Keratinocyte (primary cell): Measurements from ENCODE around the gene GATAD2B. TPM values are rescaled to one million over a fixed set of nuclear protein-coding genes. Genes with fewer than 3 reads are reported as not detected.

Experiments used
- DNase-seq: peaks from one replicate; pipeline ENCODE4 v3.0.0-alpha.2; 2011; ENCODE audit warnings: low read depth, missing footprints, low spot score
- FAIRE-seq: peaks from 2 replicates; lab custom pipeline; 2011; peaks lifted over from hg19 to GRCh38; lab: Jason Lieb, UNC
- H2AFZ ChIP-seq: 2 replicates; pipeline ENCODE4 v1.6.0; 2012; ENCODE audit warnings: low read length, control low read depth, inconsistent platforms; ENCODE audit not compliant: control insufficient read depth
- H3K27ac ChIP-seq: 2 replicates; pipeline ENCODE4 v1.5.1; 2011; ENCODE audit warnings: low read length; ENCODE audit not compliant: control insufficient read depth, insufficient read depth
- H3K27me3 ChIP-seq: 3 replicates; pipeline ENCODE4 v1.6.0; 2011; ENCODE audit warnings: low read length; ENCODE audit not compliant: control insufficient read depth, insufficient read depth; ENCODE audit errors: extremely low read depth
- H3K36me3 ChIP-seq, 2 experiments: 2 replicates in 1 of 2; 3 replicates in 1 of 2; pipeline ENCODE4 v1.5.1; 2011; ENCODE audit warnings: low read length in 2 of 2, mild to moderate bottlenecking in 1 of 2; ENCODE audit not compliant: control insufficient read depth in 2 of 2, insufficient read depth in 2 of 2; ENCODE audit errors: extremely low read depth in 1 of 2
- H3K4me1 ChIP-seq: 3 replicates; pipeline ENCODE4 v1.5.1; 2011; ENCODE audit warnings: low read length; ENCODE audit not compliant: control insufficient read depth, insufficient read depth; ENCODE audit errors: extremely low read depth
- H3K4me2 ChIP-seq: 3 replicates; pipeline ENCODE4 v1.6.0; 2011; ENCODE audit warnings: low read depth, low read length; ENCODE audit not compliant: control insufficient read depth, insufficient read depth; ENCODE audit errors: extremely low read depth
- H3K4me3 ChIP-seq, 3 experiments: fragments of 200-600 bp in 1 of 3; sonication (generic) in 1 of 3; 2 replicates in 2 of 3; 3 replicates in 1 of 3; pipeline ENCODE4 v1.5.1; 2011 to 2016; ENCODE audit warnings: low read length in 3 of 3, mild to moderate bottlenecking in 3 of 3, control low read depth in 2 of 3, inconsistent platforms in 1 of 3, low read depth in 1 of 3, mixed read lengths in 1 of 3, mixed run types in 1 of 3, moderate library complexity in 1 of 3; ENCODE audit not compliant: control insufficient read depth in 2 of 3, insufficient read depth in 2 of 3; ENCODE audit errors: extremely low read depth in 1 of 3
- H3K79me2 ChIP-seq: 2 replicates; pipeline ENCODE4 v1.6.0; 2012; ENCODE audit warnings: low read length; ENCODE audit not compliant: control insufficient read depth, insufficient read depth
- H3K9ac ChIP-seq: 3 replicates; pipeline ENCODE4 v1.6.0; 2011; ENCODE audit warnings: low read length; ENCODE audit not compliant: control insufficient read depth, insufficient read depth; ENCODE audit errors: extremely low read depth
- H3K9me1 ChIP-seq: 3 replicates; pipeline ENCODE4 v1.6.0; 2011; ENCODE audit warnings: low read length; ENCODE audit not compliant: control insufficient read depth, insufficient read depth; ENCODE audit errors: extremely low read depth
- H3K9me3 ChIP-seq: 2 replicates; pipeline ENCODE4 v1.5.1; 2012; ENCODE audit warnings: low read depth, low read length; ENCODE audit not compliant: control insufficient read depth
- H4K20me1 ChIP-seq: 3 replicates; pipeline ENCODE4 v1.6.0; 2011; ENCODE audit warnings: low read length; ENCODE audit not compliant: control insufficient read depth, insufficient read depth; ENCODE audit errors: extremely low read depth
- EZH2 ChIP-seq: IDR thresholded peaks from one replicate; pipeline ENCODE4 v1.6.1; 2012; ENCODE audit warnings: inconsistent platforms, mild to moderate bottlenecking, low read length, moderate library complexity
- dilution Hi-C: fragments of 300-500 bp; cut with MboI; formaldehyde crosslinking; loops from one replicate; pipeline ENCODE4 v1.7.0; 2020; ENCODE audit warnings: low sequenced_read_pairs; ENCODE audit not compliant: extremely low pct_ligation_motif_present
- polyA plus RNA-seq, 5 experiments: library from polyadenylated mRNA; depleted of rRNA in 3 of 5; stranded (reverse) in 3 of 5; stranded (forward) in 1 of 5; unstranded in 1 of 5; fragments of >200 nt; gene quantifications; 1 replicate in 1 of 5; 2 replicates in 3 of 5; 3 replicates in 1 of 5; pipeline versions ENCODE4 v1.2.1 to v1.2.3, GENCODE V29; 2011 to 2012; ENCODE audit warnings: missing spikeins in 2 of 5, low read depth in 1 of 5, low replicate concordance in 1 of 5
- TF ChIP-seq, protein P1 (sequence below), 3 experiments: IDR thresholded peaks in 1 of 3; conservative IDR thresholded peaks in 1 of 3; optimal IDR thresholded peaks in 1 of 3; 2 replicates in 2 of 3; 3 replicates in 1 of 3; pipeline versions ENCODE3 to v1.5.1; 2011; ENCODE audit warnings: low read length in 3 of 3, mild to moderate bottlenecking in 3 of 3, moderate library complexity in 2 of 3, control low read depth in 1 of 3, inconsistent platforms in 1 of 3; ENCODE audit not compliant: insufficient read depth in 2 of 3; ENCODE audit errors: extremely low read depth in 1 of 3

GATAD2B gene
- polyA plus RNA-seq, 1 donor (not counting 4 experiments of a cell fraction or from before 2014, with no cell fraction given): 6.1 TPM

- Histone ChIP-seq H3K4me2 (no peak overlapping the region), H3K9me3 (no peaks in the 10 kb centered on the region), H3K9ac (no peak overlapping the region), H3K4me1 (peaks cover 16% of the 10 kb centered on the region), H3K4me3 (no peak overlapping the region), H3K9me1 (no peaks in the 10 kb centered on the region), H3K79me2 (no peaks in the 10 kb centered on the region), H3K36me3 (peaks cover 0 to 7% of the 10 kb centered on the region in 2 experiments), H2AFZ (no peak overlapping the region), H4K20me1 (no peaks in the 10 kb centered on the region), H3K27me3 (no peaks in the 10 kb centered on the region), H3K27ac (no peak overlapping the region)
- DNase-seq: no peak
- TF ChIP-seq, protein P1, sequence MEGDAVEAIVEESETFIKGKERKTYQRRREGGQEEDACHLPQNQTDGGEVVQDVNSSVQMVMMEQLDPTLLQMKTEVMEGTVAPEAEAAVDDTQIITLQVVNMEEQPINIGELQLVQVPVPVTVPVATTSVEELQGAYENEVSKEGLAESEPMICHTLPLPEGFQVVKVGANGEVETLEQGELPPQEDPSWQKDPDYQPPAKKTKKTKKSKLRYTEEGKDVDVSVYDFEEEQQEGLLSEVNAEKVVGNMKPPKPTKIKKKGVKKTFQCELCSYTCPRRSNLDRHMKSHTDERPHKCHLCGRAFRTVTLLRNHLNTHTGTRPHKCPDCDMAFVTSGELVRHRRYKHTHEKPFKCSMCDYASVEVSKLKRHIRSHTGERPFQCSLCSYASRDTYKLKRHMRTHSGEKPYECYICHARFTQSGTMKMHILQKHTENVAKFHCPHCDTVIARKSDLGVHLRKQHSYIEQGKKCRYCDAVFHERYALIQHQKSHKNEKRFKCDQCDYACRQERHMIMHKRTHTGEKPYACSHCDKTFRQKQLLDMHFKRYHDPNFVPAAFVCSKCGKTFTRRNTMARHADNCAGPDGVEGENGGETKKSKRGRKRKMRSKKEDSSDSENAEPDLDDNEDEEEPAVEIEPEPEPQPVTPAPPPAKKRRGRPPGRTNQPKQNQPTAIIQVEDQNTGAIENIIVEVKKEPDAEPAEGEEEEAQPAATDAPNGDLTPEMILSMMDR (optimal IDR thresholded peaks at IDR 0.05 in 1 of 3, IDR thresholded peaks at IDR 0.05 in 1 of 3, conservative IDR thresholded peaks at IDR 0.05 in 1 of 3; ENCODE audit: extremely low read depth in 1 of 3, insufficient read depth in 2 of 3, low read length in 3 of 3): no peak
- TF ChIP-seq EZH2: no peak
- no peak for FAIRE-seq
- dilution Hi-C loops: no loop called here
These were observed 145.1 kb downstream of the GATAD2B start for GRCh38 chr1:153777648-153778047.

DNA sequence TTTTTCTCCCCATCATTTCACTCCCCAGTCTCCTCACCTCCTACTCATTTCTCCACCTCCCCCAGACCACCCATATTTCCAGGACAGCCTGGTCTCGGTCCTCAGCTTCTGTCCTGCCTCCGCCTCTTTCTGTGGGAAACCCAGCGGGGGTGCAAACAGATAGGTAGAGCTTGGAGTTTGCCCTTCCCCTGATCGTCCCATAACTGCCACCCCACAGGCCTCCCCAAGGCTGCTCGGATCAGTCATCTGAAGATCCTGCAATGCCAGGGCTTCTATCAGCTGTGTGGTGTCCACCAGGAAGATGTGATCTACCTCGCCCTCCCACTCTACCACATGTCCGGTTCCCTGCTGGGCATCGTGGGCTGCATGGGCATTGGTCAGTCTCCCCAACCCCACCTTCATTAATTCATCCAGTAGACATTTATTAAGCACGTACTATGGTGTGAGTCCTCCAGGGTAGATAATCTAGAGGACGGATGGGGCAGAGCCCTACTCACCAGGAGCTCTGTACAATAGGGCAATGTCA, 145.9 kb downstream of the GATAD2B start:
- DNase-seq: no peak
- no peaks in the 10 kb centered on the region for H3K79me2 ChIP-seq
- TF ChIP-seq EZH2: no peak
- TF ChIP-seq, protein P1 (optimal IDR thresholded peaks at IDR 0.05 in 1 of 3, IDR thresholded peaks at IDR 0.05 in 1 of 3, conservative IDR thresholded peaks at IDR 0.05 in 1 of 3; ENCODE audit: extremely low read depth in 1 of 3, insufficient read depth in 2 of 3, low read length in 3 of 3): no peak
- no peak overlapping the region for H3K4me2 ChIP-seq
- no peak overlapping the region for H3K27ac ChIP-seq
- no peaks in the 10 kb centered on the region for H3K9me3 ChIP-seq
- no peak for FAIRE-seq
- H2AFZ ChIP-seq: no peak overlapping the region
- no peaks in the 10 kb centered on the region for H3K27me3 ChIP-seq
- no peaks in the 10 kb centered on the region for H3K9me1 ChIP-seq
- peaks cover 5 to 8% of the 10 kb centered on the region in 2 experiments for H3K36me3 ChIP-seq
- H3K4me1 ChIP-seq: peaks cover 16% of the 10 kb centered on the region
- H4K20me1 ChIP-seq: no peaks in the 10 kb centered on the region
- no peak overlapping the region for H3K9ac ChIP-seq
- dilution Hi-C loops: no loop called here
- H3K4me3 ChIP-seq: no peak overlapping the region
